K562 (cell line): Measurements from ENCODE around the gene INSM1.

Source experiments
- BACH1 ChIP-seq: fragments of 200-800 bp; sonication (Bioruptor generic); IDR thresholded peaks from 2 replicates; pipeline ENCODE4 v1.6.1; 2016; ENCODE audit warnings: missing genetic modification characterization, missing compliant biosample characterization
- CTCF ChIP-seq, 3 experiments: IDR thresholded peaks in 2 of 3; conservative IDR thresholded peaks in 1 of 3; 2 replicates each; pipeline ENCODE4 v1.5.1; 2011 to 2012; ENCODE audit warnings: low read length in 3 of 3, mild to moderate bottlenecking in 3 of 3, control low read depth in 2 of 3, improper control_type of control experiment in 1 of 3, inconsistent platforms in 1 of 3, low read depth in 1 of 3, mixed read lengths in 1 of 3, moderate library complexity in 1 of 3; ENCODE audit not compliant: insufficient read depth in 2 of 3
- ELK1 ChIP-seq: sonication (generic); formaldehyde crosslinking; IDR thresholded peaks from 2 replicates; pipeline ENCODE4 v1.8.1; 2022; ENCODE audit warnings: missing genetic modification reagents
- EZH2 ChIP-seq: IDR thresholded peaks from 2 replicates; pipeline ENCODE4 v1.6.1; 2012; ENCODE audit warnings: low read depth, mild to moderate bottlenecking, inconsistent platforms, low read length, borderline replicate concordance
- HNRNPL ChIP-seq: fragments of 200-400 bp; formaldehyde crosslinking; IDR thresholded peaks from 2 replicates; pipeline ENCODE4 v1.6.1; 2017; ENCODE audit warnings: low read depth, mild to moderate bottlenecking, low read length
- OTX1 ChIP-seq: fragments of 450-650 bp; formaldehyde crosslinking; IDR thresholded peaks from 2 replicates; pipeline ENCODE4 v1.4.0; 2022; ENCODE audit warnings: mild to moderate bottlenecking
- POLR2AphosphoS5 ChIP-seq: IDR thresholded peaks from 2 replicates; pipeline ENCODE4 v1.6.1; 2011; ENCODE audit warnings: mild to moderate bottlenecking, low read depth, low read length, moderate library complexity; ENCODE audit not compliant: control insufficient read depth, insufficient read depth
- PRMT5 ChIP-seq: sonication (generic); formaldehyde crosslinking; IDR thresholded peaks from 2 replicates; pipeline ENCODE4 v1.5.0; 2020; ENCODE audit warnings: missing genetic modification reagents
- TEAD4 ChIP-seq, 2 experiments: sonication (generic) in 1 of 2; formaldehyde crosslinking in 1 of 2; IDR thresholded peaks; 2 replicates each; pipeline versions ENCODE4 v1.6.1 to v1.8.0; 2012 to 2022; ENCODE audit warnings: borderline replicate concordance in 1 of 2, inconsistent platforms in 1 of 2, low read length in 1 of 2, mild to moderate bottlenecking in 1 of 2, missing genetic modification reagents in 1 of 2
- ZNF274 ChIP-seq: IDR thresholded peaks from 2 replicates; pipeline ENCODE4 v1.6.1; 2011; ENCODE audit warnings: low read depth, mild to moderate bottlenecking, low read length, moderate library complexity, borderline replicate concordance
- ZNF511 ChIP-seq: sonication (generic); formaldehyde crosslinking; IDR thresholded peaks from 2 replicates; pipeline ENCODE4 v1.8.0; 2022; ENCODE audit warnings: mild to moderate bottlenecking, missing genetic modification reagents

GRCh38 chr20:20363799-20364592 is 3.9 kb upstream of the INSM1 start:
- TF ChIP-seq BACH1 (tag), result no peak
- TF ChIP-seq ELK1 (CRISPR knock-in tag), result no peak
- no peak for TF ChIP-seq ZNF274
- TF ChIP-seq HNRNPL, result no peak
- no peak for TF ChIP-seq EZH2
- no peak for TF ChIP-seq TEAD4 (IDR thresholded peaks at IDR 0.05; ENCODE audit: low read length)
- TF ChIP-seq TEAD4 (CRISPR knock-in tag; IDR thresholded peaks at IDR 0.05; ENCODE audit: borderline replicate concordance), result no peak
- TF ChIP-seq POLR2AphosphoS5, result no peak
- TF ChIP-seq OTX1 (CRISPR knock-in tag), result no peak
- no peak for TF ChIP-seq CTCF (IDR thresholded peaks at IDR 0.05 in 2 of 3, conservative IDR thresholded peaks at IDR 0.05 in 1 of 3; ENCODE audit: insufficient read depth in 2 of 3, low read depth in 1 of 3, low read length in 3 of 3)
- no peak for TF ChIP-seq PRMT5
- TF ChIP-seq ZNF511, result no peak
